Prostate gland (tissue), 2 donors: ENCODE measurements around the gene SEPTIN11.

Source experiments
- POLR2A ChIP-seq: fragments of 450-650 bp; IDR thresholded peaks from one replicate; pipeline ENCODE4 v1.6.1; 2016; ENCODE audit warnings: antibody characterized with exemption, mild to moderate bottlenecking
- TF ChIP-seq, protein P1 (sequence below), 4 experiments: fragments of 200-600 bp in 2 of 4; fragments of 450-650 bp in 2 of 4; sonication (generic) in 2 of 4; IDR thresholded peaks; 1 replicate in 3 of 4; 2 replicates in 1 of 4; pipeline ENCODE4 v1.5.1; 2016 to 2019; ENCODE audit warnings: antibody characterized with exemption in 4 of 4, mild to moderate bottlenecking in 2 of 4, moderate library complexity in 2 of 4

DNA sequence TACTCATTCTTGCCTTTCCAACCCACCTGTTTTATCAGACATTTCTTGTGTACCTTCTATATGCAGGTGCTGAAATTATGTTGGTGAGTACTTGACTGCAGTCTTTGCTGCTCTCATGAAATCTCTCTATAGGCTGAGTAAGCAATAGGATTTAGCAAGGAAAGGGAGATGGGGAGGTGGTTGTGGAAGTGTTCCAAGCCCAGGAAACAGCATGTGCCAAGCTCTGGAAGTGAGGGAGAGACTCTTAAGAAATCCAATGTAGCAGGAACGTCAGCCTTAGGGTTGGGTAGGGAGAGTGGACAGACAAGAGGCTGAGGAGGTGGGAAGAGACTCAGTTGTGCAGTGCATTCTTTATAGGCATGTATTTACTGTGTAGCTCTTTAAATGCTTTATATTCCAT lies 5.6 kb downstream of the SEPTIN11 start:
- TF ChIP-seq, protein P1, sequence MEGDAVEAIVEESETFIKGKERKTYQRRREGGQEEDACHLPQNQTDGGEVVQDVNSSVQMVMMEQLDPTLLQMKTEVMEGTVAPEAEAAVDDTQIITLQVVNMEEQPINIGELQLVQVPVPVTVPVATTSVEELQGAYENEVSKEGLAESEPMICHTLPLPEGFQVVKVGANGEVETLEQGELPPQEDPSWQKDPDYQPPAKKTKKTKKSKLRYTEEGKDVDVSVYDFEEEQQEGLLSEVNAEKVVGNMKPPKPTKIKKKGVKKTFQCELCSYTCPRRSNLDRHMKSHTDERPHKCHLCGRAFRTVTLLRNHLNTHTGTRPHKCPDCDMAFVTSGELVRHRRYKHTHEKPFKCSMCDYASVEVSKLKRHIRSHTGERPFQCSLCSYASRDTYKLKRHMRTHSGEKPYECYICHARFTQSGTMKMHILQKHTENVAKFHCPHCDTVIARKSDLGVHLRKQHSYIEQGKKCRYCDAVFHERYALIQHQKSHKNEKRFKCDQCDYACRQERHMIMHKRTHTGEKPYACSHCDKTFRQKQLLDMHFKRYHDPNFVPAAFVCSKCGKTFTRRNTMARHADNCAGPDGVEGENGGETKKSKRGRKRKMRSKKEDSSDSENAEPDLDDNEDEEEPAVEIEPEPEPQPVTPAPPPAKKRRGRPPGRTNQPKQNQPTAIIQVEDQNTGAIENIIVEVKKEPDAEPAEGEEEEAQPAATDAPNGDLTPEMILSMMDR (IDR thresholded peaks at IDR 0.05) = no peak
- TF ChIP-seq POLR2A = no peak
